ENCODE measurements around the gene TALDO1.
A peak's percentile ranks its signal among the peaks of the same experiment; 100 is the strongest.

TALDO1 gene

DNA sequence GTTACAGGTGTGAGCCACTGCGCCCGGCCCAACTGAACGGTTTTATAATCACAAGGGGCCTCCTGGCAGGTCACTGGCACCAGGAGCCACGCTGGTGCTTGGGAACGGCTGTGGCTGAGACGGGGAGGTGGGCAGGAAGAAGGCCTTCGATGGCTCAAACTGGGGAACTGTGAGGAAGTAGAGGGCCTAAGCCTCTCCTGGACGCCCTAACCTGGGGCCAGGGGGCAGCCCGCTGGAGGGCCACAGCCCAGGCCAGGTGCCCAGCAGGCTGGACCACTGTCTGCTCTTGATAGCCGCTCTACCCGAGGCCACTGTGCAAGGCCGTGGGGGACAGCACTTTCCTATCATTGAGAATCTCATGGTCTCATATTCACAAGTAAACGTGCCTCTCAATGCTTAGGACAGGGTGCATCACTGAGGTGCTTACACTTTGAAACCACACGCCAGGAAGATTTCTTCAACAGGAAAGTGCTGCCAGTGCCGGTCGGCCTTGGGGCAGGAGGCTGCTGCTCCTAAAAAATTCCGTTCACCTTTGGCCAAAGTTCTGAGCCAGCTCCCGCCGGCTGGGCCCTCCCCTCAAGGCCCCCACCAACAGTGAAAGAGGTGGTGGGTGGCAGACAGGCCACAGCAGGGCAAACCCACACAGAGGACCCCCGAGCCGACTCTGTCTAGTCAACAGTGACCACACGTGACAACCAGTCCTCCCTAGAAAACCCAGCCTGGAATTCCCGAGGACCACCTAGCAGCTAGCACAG, 22.8 kb downstream of the TALDO1 start:
- DNase-seq (ENCODE audit: low spot score): no peak

DNA sequence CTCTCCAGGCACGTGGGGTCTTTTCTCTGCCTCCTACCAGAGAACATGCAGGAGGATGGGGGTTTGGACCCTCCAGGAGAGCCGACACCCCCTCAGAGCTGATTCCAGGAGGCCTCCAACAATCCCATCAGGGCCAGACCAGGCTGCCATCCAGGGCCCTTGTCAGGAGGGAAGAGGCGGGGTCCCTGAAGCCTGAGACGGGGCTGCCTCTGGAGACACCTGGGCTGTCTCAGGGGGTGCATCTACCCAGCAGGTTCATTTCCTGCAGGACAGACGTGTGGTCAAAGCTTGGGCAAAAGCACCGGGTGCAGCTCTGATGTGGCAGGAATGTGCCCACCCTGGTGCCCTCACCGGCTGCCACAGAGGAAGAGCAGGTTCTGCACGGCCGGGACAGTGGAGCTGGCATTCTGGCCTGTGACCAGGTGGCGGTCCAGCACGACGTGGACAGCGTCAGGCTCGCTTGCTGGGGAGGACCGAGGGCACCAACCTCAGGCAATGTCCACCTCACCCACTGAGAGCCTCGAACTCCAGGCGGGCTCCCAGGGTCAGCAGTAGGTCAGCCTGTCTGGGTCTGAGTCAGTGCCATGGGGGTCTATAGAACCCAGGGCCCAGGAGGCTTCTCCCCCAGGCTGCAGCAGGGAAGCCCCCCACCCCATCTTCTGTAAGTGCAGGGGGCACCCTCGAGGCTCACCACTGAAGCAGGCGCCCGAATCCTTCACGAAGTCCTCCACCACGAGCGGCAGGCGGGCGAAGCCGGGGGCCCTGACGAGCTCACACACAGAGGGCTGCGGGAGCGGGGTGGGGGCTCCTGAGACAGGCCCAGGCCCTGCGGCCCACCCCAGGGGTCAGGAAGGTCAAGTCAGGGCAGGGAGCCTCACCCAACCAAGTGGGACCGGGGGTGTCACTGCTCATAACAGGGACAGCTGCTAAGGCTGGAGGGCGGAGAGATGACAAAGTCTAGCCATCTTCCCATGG, 23.7 kb downstream of the TALDO1 start:
- no peak for DNase-seq (ENCODE audit: low spot score)

DNA sequence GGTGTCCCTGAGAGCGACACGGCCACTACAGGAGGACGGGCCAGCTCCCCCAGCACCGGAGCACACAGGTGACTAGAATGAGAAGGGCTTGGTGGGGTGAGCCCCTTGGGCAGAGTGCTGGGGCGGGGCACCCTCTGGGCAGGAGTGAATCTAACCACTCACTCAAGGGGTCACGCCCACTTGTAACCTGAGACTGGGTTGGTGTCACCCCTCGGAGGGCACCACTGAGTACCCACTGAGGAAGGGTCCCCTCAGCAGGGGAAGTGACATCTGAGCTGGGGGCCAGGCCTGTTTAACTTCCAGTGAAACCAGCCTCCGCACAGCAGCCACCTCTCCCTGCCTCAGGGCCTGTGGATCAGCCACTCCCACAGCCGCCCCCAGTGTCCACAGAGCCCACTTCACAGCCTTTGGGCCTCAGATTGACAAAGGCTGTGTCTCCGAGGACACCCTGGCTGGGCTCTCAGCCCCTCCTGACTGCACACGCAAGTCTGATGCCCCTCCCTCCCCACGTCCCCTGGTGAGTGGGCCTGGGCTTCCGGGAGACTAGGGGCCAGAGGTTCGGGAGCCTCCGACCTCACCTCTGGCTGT, 24.4 kb downstream of the TALDO1 start:
- no peak for DNase-seq (ENCODE audit: low spot score)

DNA sequence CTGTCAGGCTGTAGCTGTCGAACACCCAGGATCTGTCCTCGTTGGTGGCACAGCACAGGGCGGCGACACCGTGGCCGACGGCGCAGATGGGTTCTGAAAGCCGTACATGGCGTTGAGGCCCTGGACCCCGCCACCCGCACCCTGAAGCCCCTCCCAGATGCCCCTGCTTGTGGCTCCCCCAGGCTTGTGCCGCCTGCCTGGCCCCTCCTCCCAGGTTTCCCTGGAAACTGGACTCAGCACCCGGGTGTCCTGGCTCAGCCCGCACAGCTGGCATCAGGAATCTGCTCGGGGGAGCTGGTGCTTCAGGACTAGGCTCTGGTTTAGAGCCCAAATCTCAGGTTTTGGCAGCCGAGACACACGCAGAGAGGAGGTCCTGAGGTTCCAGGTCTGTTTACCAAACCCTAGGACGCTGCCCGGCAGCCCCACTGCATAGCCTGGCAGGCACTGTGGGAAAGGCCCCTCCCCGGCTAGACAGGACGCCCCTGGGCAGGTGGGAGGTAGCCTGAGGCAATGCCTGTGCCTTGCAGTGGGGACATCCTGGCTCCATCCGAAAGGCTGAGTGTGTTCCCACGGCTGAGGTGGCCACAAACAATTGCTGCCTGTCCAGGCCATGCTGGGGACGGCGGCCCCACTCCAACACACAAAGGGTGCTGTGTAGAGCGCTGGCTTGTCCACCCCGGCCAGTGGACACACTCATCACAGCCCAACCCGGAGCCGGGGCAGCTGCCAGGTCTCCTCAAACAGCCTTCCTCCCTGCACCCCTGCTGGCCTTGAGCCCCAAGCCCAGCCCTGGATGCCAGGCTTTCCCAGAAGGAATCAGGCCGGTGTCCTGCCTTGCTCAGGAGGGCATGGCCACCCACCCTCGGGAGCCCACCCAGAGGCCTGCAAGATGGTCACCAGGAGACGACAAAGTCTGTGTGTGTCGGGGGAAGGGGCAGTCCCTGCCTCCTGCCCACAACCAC, 25.4 kb downstream of the TALDO1 start:
- no peak for DNase-seq (ENCODE audit: low spot score)

DNA sequence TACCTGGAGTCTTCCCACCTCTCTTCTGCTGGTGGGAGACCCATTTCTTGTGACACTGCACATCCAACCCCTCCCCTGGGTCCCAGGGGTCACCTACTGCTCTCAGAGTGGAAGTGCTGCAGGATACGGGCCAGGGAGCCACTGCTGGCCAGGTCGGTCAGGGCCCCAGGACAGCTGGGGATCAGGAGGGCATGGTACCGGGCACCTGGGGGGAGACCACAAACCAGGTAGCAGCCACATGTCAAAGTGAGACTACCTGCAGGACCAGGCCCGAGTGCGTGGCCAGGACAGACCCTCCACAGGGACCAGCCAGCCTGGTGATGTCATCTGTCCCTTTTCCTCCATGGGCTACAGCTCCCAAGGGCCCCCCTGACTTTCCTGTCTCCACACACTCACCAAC, 26.2 kb downstream of the TALDO1 start:
- no peak for DNase-seq (ENCODE audit: low spot score)

DNA sequence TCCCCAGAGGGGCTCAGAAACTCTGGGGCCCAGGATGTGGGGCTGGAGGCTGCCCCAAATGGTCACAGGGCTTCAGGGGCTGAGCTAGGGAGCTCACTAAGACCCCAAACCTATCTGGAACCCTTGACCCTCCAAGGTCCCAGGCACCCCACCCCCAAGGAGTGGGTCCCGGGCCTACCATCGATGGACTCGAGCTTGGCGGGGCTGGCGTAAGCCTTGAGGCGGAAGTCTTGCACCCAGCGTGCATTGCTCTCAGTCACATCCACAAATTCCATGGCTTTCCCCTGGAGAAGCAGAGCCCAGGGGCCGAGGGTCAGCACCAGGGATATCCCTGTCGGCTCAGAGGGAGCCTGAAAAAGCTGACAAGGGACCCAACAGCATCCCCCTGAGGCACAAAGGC, 26.6 kb downstream of the TALDO1 start:
- DNase-seq (ENCODE audit: low spot score): no peak

DNA sequence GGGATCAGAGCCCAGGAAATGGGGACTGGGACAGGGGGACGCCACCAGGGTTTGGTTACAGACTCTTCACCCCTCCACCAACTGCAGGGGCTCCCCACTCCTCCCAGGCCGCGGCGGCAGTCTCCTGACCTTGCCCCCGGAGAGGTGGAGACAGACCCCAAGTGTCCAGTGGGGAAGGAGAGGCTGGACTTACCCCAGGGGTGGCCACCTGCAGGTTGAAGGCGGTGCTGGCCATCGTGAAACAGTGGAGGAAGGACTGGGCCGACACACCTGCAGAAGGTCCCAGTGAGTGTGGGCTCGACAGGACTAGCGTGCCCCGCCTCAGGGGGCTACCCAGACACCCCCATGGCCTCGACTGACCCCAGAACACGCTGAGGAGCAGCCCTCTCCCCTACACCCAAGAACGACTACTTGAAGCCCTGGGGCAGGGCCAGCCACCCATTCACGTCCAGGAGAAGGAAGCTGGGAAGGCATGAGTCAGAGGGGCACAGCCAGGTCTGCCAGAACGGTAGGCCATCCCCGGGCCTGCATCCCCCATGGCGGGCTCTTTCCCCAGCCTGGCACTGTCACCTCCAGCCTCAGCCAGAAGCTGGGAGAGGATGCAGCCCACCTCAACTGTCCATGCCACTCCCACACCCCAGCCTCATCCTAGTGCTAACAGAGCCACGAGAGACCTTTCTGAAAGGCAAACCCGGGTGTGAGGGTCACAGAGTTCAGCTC, 27.8 kb downstream of the TALDO1 start:
- no peak for DNase-seq (ENCODE audit: low spot score)

DNA sequence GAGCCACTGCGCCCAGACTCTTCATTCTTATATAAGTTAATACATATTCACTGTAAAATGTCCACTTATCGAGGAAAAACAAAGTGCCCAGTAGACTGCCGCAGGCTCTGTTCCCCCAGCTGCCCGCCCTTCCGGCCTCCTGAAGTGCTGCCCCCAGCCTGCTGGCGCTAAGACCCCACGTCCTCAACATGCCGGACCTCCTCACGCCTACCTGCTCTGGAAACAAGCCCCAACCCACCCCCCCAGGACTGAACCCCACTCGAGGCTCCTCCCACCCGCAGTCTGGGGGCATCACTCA, 28.9 kb downstream of the TALDO1 start:
- DNase-seq (ENCODE audit: low spot score): no peak

DNA sequence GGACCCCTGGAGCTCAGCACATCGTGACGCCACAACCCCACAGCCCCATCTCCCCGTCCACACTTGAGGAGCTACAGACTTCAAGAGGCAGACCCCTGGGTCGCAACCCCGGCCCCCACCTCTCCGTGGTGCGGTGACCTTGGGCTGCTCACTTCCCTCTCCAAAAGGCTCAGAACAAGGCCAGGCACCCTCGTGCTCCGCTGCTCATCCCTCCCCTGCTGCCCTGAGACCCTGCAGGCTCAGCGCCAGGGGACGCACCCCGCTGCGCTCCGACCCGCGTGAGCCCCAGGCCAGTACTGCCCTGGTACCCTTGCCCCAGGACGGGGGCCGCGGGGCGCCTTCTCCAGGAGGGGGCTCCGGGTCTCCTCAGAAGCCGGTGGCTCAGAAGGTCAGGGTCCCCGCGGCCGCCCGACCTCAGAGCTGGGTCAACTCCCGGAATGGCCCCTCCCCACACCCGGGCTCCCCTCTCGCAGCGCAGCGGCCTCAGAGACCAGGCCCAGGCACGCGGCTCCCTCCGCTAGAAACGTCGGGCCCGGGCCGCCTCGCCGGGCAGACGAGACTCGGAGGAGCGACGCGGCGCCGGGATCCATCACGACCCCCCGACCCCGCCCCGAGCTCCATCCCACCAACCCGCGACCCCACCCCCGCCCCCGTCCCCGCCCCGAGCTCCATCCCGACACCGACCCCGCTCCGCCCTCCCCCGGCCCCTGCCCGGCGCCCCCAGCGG, 29.5 kb downstream of the TALDO1 start:
- no peak for DNase-seq (ENCODE audit: low spot score)

DNA sequence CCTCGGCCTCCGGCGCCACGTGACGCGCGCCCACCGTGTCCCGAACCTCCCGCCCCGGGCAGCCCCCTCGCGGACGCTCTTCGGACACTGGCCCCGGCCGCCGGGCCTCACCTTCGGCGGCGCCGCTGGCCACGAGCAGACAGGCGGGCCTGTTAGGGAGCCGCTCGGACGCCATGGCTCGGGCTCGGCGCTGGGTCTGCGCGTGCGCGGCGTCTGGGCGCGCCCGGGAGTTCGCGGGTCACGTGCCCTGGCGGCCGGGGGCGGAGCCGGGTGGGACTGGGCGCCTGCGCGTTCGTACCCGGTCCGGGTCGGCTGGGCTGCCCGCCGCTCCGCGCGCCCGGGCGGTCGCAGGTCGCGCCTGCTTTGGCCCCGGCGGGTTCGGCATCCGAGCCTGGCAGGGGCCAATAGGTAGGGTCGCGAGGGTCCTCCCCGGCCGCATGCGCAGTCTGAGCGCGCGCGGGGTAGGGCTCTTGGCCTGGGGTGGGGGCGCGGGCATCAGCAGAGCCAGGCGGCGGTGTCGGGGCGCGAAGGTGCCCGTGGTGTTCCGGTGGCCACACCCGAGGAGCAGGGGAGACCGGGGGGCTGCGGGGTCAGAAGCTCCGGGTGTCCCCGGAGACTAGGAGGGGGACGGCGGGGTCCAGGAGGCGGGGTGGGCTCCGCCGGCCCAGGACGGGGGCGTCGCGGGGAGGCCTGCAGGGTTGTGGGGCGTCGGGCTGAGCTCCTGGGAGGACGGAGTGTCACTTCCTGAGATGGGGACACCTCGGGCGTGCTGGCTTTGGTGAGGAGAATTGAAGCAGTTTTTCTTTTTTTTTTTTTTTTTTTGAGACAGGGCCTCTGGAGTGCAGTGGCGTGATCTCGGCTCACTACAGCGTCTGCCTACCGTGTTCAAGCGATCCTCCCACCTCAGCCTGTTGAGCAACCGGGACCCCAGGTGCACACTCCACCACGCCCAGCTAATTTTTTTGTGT, 30.3 kb downstream of the TALDO1 start, which contains the start of gene GATD1:
Gene GATD1, minus strand, starts transcription at position 200 of the 968 bp plus-strand sequence. Its CDS starts 25 bp downstream, at position 175.
- peak; percentile 92 for DNase-seq (ENCODE audit: low spot score)

DNA sequence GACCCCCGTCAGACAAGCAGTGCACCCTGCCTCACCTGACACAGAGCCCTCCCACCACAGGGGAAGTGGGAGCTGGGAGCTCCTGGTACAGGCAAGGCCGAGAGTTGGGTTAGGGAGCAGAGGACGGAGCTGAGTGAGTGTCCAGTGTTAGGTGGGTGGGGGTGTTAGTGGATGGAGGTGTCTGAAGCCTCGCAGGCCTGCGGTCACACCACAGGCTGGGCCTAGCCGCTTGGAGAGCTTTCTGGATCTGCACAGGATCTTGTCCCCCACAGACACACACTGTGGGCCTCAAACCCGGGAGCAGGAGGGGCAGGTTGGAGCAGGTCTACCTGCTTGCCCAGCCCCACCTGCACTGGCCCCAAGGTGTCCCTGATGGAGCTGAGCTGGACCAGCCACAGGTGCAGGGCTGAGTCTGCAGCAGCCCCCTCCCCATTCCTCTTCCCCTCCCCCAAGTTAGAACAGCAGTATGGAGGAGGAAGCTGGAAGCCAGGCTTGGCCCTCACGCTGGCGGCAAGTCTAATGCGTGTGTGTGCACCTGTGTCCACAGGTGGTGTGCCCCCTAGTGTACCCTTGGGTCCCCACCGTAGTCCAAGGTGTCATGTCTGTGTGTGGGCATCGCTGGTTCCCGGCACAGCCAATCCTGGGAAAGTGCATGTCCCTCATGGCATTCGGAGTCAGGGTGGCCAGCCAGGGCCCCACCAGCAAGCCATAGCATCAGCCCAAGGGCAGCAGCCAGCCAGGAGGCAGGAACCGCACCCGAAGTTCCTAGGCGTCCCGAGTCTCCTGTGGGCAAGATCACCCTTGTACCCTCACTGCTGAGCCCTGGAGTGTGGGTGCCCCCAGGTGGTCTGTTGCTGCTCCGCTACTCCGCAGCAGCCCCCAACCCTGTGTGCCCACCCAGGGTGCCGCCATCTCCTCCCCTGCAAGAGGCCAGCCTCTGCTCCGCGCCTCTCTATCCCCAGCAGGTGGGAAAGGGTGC, 32.0 kb downstream of the TALDO1 start:
- DNase-seq (ENCODE audit: low spot score): no peak

DNA sequence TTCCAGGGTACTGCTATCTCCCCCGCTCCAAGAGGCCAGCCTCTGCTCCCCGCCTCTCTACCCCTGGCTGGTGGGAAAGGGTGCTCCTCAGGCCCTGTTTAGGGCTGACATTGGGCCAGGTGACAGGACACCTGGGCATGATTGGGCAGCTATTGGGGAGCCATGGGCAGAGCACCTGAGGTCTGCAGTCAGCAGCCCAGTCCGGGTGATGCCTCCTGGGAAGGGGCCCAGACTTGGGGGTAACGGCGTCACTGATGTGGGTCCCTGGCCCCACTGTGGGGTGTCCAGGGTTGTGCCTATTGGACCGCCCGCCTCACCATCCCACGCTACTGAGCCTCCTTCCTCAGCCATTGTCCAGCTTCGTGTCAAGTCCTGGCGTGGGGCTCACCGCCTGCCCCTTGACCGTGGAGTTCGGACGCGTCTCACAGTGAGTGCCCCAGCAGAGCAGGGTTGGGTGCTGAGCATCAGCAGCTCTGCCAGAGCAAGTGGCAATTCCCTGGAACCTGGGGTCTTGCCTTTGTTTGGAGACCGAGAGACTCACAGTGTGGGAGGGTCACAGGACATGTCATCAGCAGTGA, 32.8 kb downstream of the TALDO1 start:
- no peak for DNase-seq (ENCODE audit: low spot score)

DNA sequence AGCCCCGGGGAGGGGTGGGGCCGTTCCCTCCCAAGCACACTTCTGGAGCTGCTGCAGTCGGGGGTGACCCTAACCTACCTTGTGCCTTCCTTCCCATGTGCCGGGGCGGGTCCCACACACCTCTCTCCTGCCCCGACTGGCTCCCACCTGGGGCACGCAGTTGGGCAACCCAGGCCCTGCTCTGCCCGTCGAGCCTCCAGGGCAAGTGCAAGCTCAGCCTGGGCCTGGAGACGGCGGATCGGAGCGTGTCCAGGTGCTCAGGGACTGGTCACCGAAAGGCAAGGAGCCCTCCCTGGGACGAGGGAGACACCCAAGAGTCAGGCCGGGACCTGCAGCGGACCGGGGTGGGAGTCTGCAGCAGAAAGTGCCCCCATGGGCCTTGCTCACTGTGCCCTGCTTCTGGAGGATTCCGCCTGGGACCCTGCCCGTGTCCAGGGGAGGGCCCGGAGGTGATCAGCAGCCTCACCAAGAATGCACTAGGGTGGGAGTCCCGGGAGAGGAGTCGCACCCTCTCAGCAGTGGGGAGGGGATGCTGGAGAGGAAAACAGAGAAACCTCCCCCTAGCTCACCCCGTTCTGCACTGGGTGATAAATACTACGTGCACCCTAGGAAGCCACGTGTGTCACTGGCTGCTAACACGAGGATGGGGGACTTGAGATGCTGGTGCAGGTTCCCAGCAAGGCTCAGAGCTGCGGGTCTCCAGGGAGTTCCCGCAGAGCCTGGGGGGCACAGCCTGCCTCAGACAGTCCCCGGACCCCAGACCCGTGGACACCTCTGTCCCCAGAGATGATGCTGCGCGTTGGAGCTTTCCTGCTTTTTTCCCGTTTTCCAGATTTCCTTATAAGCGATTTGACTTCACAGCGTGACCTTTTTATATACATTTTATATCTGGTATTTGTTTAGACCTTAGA, 35.3 kb downstream of the TALDO1 start:
- no peak for DNase-seq (ENCODE audit: low spot score)

DNA sequence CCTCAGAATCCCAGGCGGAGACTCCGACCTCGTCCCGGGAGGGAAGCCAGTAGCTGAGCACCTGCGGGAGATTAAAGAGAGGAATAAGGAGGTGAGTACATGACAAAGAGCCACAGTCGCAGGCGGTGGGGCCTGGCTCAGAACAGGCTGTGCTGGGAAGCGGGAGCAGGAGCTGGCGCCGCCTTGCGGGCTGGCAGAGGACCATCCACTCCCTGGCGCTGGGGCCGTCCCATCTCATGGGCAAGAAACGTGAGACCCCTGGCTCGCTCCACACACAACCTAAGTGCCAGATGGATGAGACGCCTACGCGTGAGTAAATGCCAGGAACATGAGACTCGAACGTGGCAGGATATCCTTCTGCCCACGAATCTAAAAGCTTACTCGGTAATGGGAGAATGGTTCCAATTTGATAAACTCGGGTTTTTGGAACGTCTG, 36.3 kb downstream of the TALDO1 start:
- DNase-seq (ENCODE audit: low spot score): peak; percentile 25

DNA sequence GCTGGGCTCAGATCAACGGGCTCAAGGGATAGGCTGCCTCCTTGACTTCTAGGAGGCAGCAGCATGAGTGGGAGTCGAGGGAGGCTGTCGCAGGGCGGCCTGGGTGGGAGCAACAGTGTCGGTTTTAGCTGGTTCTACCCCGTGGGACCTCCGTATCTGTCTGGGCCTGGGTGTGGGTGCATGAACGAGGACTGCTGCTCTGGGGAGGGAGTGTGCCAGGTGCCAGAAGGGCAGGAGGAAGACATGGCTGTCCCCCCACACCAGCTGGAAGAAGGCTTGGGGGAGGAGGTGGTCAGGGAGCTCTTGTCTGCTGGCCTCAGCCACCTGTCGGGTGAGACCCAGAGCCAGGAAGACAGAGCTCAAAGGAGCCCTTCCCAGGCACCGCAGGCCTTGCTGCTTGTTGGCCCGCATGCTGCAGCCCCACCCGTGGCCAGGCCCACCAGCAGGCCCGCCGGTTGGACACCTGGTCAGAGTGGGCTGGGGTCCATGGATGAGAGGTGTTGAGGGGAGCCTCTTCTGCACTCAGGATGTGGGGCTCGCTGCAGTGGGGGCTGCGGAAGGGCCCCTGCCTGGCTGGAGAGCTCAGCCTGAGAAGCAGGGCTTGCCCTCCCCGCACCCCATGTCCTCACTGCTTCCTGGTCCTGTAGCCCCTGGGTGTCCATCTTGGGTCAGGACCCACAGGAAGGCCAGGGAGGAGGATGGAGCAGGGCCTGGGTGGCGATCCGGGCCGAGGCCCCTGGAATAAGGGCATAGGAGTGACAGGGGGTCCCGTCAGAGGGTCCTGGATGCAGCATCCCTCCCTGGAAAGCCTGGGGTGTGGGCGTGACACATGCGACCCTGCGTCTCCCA, 39.2 kb downstream of the TALDO1 start:
- no peak for DNase-seq (ENCODE audit: low spot score)
